Adrenal gland (tissue), 12 donors: Measurements from ENCODE around the gene CFAP57. TPM values are rescaled to one million over a fixed set of nuclear protein-coding genes. Genes with fewer than 3 reads are reported as not detected.
"Not testable (repeated sequence)": the region's sequence is repeated elsewhere in the genome, so short reads cannot be mapped to it uniquely, and the experiment has no call there.

Source experiments
- DNase-seq, 7 donors: peaks; one replicate each; pipeline ENCODE4 v3.0.0-alpha.2; 2019 to 2020
- H3K27ac ChIP-seq, 5 donors: fragments of 200-600 bp; sonication (generic) in 4 of 5; 1 replicate in 3 of 5; 2 replicates in 2 of 5; pipeline versions ENCODE4 v1.5.1 to v1.8.0; 2016 to 2020; ENCODE audit warnings: mild to moderate bottlenecking in 1 of 5
- H3K27me3 ChIP-seq: fragments of 200-600 bp; 2 replicates; pipeline ENCODE4 v1.8.0; 2021
- H3K36me3 ChIP-seq, 2 donors: fragments of 200-600 bp; replicated peaks in 1 of 2; 1 replicate in 1 of 2; 2 replicates in 1 of 2; pipeline versions ENCODE4 v1.5.1 to v1.8.0; 2018 to 2022
- H3K4me1 ChIP-seq, 2 donors: fragments of 200-600 bp; replicated peaks in 1 of 2; 1 replicate in 1 of 2; 2 replicates in 1 of 2; pipeline versions ENCODE4 v1.5.1 to v1.8.0; 2018 to 2021
- H3K4me3 ChIP-seq, 4 donors: fragments of 200-600 bp; sonication (generic) in 3 of 4; one replicate each; pipeline ENCODE4 v1.5.1; 2016 to 2018
- H3K9me3 ChIP-seq, 3 donors: fragments of 200-600 bp; sonication (generic) in 1 of 3; replicated peaks in 1 of 3; 1 replicate in 2 of 3; 2 replicates in 1 of 3; pipeline versions ENCODE4 v1.5.1 to v1.8.0; 2016 to 2021
- CTCF ChIP-seq, 6 experiments: fragments of 450-650 bp in 4 of 6; fragments of 200-600 bp in 2 of 6; sonication (generic) in 1 of 6; IDR thresholded peaks; 1 replicate in 5 of 6; 2 replicates in 1 of 6; pipeline versions ENCODE4 v1.5.1 to v1.8.0; 2016 to 2021; ENCODE audit warnings: antibody characterized with exemption in 6 of 6, mild to moderate bottlenecking in 2 of 6, moderate library complexity in 1 of 6
- POLR2A ChIP-seq, 2 donors: fragments of 450-650 bp; IDR thresholded peaks; one replicate each; pipeline ENCODE4 v1.6.1; 2017; ENCODE audit warnings: antibody characterized with exemption in 2 of 2, mild to moderate bottlenecking in 2 of 2, moderate library complexity in 1 of 2
- WGBS, 4 donors: extraction: QIAGEN DNeasy Blood & Tissue Kit in 2 of 4; methylation state at CpG; one replicate each; pipeline versions ENCODE4 v1.1.5 to v1.1.7; 2013 to 2017; 5-methylcytosine and 5-hydroxymethylcytosine counted together
- intact Hi-C, 2 donors: fragments of 100-400 bp; cut with DNase I; formaldehyde crosslinking; loops; one replicate each; pipeline versions ENCODE4 v1.14.1 to v1.15.0; 2022 to 2023
- polyA plus RNA-seq, 3 donors: library from polyadenylated mRNA; stranded (reverse); fragments of 200-250 nt in 2 of 3; fragments of 350-450 nt in 1 of 3; fragmentation: Illumina TruSeq in 1 of 3; extraction: RNeasy Lipid Tissue Mini Kit (QIAGEN cat#74804) in 1 of 3; gene quantifications; one replicate each; pipeline ENCODE4 v1.2.3, GENCODE V29; 2013 to 2014
- total RNA-seq, 9 donors: library from RNA; depleted of rRNA in 4 of 9; stranded (reverse); fragments of >200 nt in 4 of 9; fragments of 120-200 nt in 1 of 9; fragmentation: NEBNext Ultra II Directional in 1 of 9; extraction: Animal tissue kit (Norgen Biotek cat#: 25700) in 1 of 9; gene quantifications; one replicate each; pipeline versions ENCODE4 v1.1.0 to v1.2.4, GENCODE V29; 2013 to 2023
- donor health status: healthy with polysubstance abuse.
- donor health status: Bipolar disorder and iron deficiency.
- donor health status: DM: yes; HTN: yes; CAD: no.
- donor health status: DM: no; HTN: no; CAD: no.
- donor health status: DM: no; HTN: no; CAD: no.
- donor health status: DM: yes; HTN: yes; CAD: no.

Gene CFAP57
- total and polyA plus RNA-seq, 12 donors, result 0.06 to 2.1 (median 0.33) TPM; not detected in 3

- 20 to 40% (median 24%) methylated on average over 1 of the region's 1 CpG for WGBS, 4 donors
- peak in 1 of 7 donors; percentile 10 for DNase-seq
- peak overlapping the region in 1 of 5 donors; percentile 23 for H3K27ac ChIP-seq
- no peaks in the 10 kb centered on the region for H3K36me3 ChIP-seq
- no peak for TF ChIP-seq POLR2A (IDR thresholded peaks at IDR 0.05)
- no peak for TF ChIP-seq CTCF (IDR thresholded peaks at IDR 0.05)
- H3K4me1 ChIP-seq, result peaks cover 0 to 15% of the 10 kb centered on the region in 2 donors
- intact Hi-C loops, result no loop called here
- H3K4me3 ChIP-seq, result no peak overlapping the region
- no peaks in the 10 kb centered on the region for H3K27me3 ChIP-seq
- no peaks in the 10 kb centered on the region for H3K9me3 ChIP-seq
Observed at GRCh38 chr1:43134068-43134467, 38.1 kb upstream of the CFAP57 start.

DNA sequence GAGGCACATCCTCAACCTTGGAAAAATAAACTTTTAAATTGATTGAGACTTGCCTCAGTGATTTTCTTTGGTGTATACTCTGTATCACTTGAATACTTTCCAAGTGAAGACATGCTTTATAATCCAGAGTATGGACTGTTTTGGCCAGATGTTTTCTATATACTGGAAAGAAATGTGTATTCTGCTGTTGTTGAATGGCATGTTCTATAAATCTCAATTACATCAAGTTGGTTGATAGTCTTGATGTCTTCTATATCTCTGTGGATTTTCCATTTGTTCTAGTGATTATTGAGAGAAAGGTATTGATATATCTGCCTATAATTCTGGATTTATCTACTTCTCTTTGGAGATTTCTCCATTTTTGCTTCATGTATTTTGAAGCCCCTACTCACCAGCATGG lies 37.5 kb upstream of the CFAP57 start:
- H3K9me3 ChIP-seq, result no peaks in the 10 kb centered on the region
- H3K27me3 ChIP-seq, result no peaks in the 10 kb centered on the region
- no peak overlapping the region for H3K27ac ChIP-seq
- no peak overlapping the region for H3K4me3 ChIP-seq
- TF ChIP-seq POLR2A (IDR thresholded peaks at IDR 0.05) (no peak), CTCF (IDR thresholded peaks at IDR 0.05) (no peak)
- intact Hi-C loops, result no loop called here
- no peak for DNase-seq
- no peaks in the 10 kb centered on the region for H3K36me3 ChIP-seq
- peaks cover 0 to 15% of the 10 kb centered on the region in 2 donors for H3K4me1 ChIP-seq

DNA sequence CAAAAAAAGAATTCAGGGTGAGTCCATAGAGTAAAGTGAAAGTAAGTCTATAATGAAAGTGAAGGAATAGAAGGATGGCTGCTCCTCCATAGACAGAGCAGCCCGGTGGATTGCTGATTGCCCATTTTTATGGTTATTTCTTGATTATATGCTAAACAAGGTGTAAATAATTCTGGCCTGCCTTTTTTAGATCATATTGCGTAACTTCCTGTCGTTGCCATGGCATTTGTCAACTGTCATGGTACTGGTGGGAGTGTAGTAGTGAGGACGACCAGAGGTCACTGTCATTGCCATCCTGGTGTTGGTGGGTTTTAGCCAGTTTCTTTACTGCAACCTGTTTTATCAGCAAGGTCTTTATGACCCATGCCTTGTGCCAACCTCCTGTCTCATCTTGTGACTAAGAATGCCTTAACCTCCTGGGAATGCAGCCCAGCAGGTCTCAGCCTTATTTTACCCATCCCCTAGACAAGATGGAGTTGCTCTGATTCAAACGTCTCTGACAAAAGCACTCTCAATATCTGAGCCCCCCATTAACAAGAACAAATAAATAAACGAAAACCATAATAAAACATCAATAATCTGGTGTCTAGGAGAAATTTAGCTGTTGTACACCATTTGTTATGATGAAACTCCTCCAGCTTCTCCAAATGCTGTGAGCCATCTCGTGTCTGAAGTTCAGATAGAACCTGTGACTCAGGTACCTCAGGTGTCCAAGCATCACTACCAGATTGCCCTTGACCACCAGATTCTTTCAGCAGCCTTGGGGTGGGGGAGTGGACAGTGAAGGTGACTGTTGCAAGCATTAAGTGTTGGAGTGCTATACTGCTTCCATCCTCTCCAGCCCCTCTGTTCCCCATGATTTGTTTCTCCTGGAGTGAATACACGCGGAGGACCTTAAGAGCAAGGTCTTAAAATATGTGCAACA lies 36.0 kb upstream of the CFAP57 start:
- no peak overlapping the region for H3K4me3 ChIP-seq
- H3K4me1 ChIP-seq, result peaks cover 0 to 15% of the 10 kb centered on the region in 2 donors
- no peaks in the 10 kb centered on the region for H3K36me3 ChIP-seq
- TF ChIP-seq POLR2A (IDR thresholded peaks at IDR 0.05) (no peak), CTCF (IDR thresholded peaks at IDR 0.05) (no peak)
- no peaks in the 10 kb centered on the region for H3K27me3 ChIP-seq
- intact Hi-C loops, result no loop called here
- peak overlapping the region in 3 of 5 donors; percentile 2 to 34 (median 23) for H3K27ac ChIP-seq
- peak; percentile 47 to 80 (median 61) for DNase-seq
- WGBS, 4 donors, result 45 to 58% (median 52%) methylated on average over 9 of the region's 9 CpGs
- H3K9me3 ChIP-seq, result peaks cover 0 to 4% (median 0%) of the 10 kb centered on the region in 3 donors

GRCh38 chr1:43137445-43138052 lies 34.6 kb upstream of the CFAP57 start:
- Histone ChIP-seq H3K4me3 (no peak overlapping the region), H3K27ac (no peak overlapping the region), H3K9me3 (peaks cover 0 to 4% (median 0%) of the 10 kb centered on the region in 3 donors), H3K27me3 (no peaks in the 10 kb centered on the region), H3K4me1 (peaks cover 0 to 15% of the 10 kb centered on the region in 2 donors), H3K36me3 (no peaks in the 10 kb centered on the region)
- no peak for TF ChIP-seq CTCF (IDR thresholded peaks at IDR 0.05)
- no peak for TF ChIP-seq POLR2A (IDR thresholded peaks at IDR 0.05)
- intact Hi-C loops, result no loop called here
- DNase-seq, result peak in 1 of 7 donors; percentile 8
- 77 to 86% (median 82%) methylated on average over 7 of the region's 7 CpGs for WGBS, 4 donors

- H3K9me3 ChIP-seq, H3K27ac ChIP-seq, H3K27me3 ChIP-seq, H3K4me1 ChIP-seq, intact Hi-C loops, DNase-seq, H3K36me3 ChIP-seq, H3K4me3 ChIP-seq: not testable (repeated sequence)
- 86 to 93% (median 86%) methylated on average over 8 of the region's 8 CpGs for WGBS, 4 donors
Observed at GRCh38 chr1:43139295-43139694, 32.8 kb upstream of the CFAP57 start.
